Skeletal muscle satellite cell (primary cell): ENCODE results near the gene CD27.
"Not testable (repeated sequence)": the region's sequence is repeated elsewhere in the genome, so short reads cannot be mapped to it uniquely, and the experiment has no call there.

Source experiments
- H3K27me3 ChIP-seq: 2 replicates; pipeline ENCODE4 v1.7.0; 2013; ENCODE audit warnings: low read length; ENCODE audit not compliant: control insufficient read depth, insufficient read depth
- H3K36me3 ChIP-seq: 2 replicates; pipeline ENCODE4 v1.7.0; 2013; ENCODE audit warnings: mild to moderate bottlenecking, control low read depth, low read length; ENCODE audit not compliant: insufficient read depth
- H3K4me1 ChIP-seq: 2 replicates; pipeline ENCODE4 v1.7.0; 2013; ENCODE audit warnings: low read length; ENCODE audit not compliant: control insufficient read depth, insufficient read depth
- H3K4me2 ChIP-seq: 2 replicates; pipeline ENCODE4 v1.7.0; 2013; ENCODE audit warnings: mild to moderate bottlenecking, low read length
- H3K4me3 ChIP-seq: 2 replicates; pipeline ENCODE4 v1.7.0; 2013; ENCODE audit warnings: low read length
- H3K9ac ChIP-seq: 2 replicates; pipeline ENCODE4 v1.7.0; 2013; ENCODE audit warnings: mild to moderate bottlenecking, low read depth, low read length, moderate library complexity
- H3K9me3 ChIP-seq: replicated peaks from 2 replicates; pipeline ENCODE4 v1.7.0; 2013; ENCODE audit warnings: mild to moderate bottlenecking, control low read depth, low read length

Gene CD27

DNA sequence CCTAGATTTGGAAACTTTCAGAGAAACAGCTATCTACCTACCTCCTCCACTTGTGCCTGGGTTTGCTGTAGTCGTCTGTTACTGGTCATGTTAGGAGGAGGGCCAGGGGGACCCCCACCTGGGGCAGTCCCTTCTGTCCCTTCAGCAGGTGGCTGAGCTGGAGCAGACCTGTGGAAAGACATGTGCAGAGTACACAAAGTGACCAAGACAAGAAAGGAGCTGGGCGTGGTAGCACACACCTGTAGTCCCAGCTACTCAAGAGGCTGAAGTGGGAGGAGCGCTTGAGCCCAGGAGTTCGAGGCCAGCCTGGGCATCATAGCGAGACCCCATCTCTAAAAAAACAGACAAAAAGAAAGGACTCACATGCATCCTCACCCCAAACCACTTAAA lies 21.4 kb downstream of the CD27 start:
- peaks cover 24% of the 10 kb centered on the region for H3K4me1 ChIP-seq
- H3K4me3 ChIP-seq, result no peak overlapping the region
- no peaks in the 10 kb centered on the region for H3K9me3 ChIP-seq
- no peaks in the 10 kb centered on the region for H3K27me3 ChIP-seq
- peaks cover 49% of the 10 kb centered on the region for H3K36me3 ChIP-seq
- H3K9ac ChIP-seq, result no peak overlapping the region
- no peak overlapping the region for H3K4me2 ChIP-seq

- H3K4me1 ChIP-seq, result peaks cover 26% of the 10 kb centered on the region
Measured at GRCh38 chr12:6466751-6467150, 22.0 kb downstream of the CD27 start.

DNA sequence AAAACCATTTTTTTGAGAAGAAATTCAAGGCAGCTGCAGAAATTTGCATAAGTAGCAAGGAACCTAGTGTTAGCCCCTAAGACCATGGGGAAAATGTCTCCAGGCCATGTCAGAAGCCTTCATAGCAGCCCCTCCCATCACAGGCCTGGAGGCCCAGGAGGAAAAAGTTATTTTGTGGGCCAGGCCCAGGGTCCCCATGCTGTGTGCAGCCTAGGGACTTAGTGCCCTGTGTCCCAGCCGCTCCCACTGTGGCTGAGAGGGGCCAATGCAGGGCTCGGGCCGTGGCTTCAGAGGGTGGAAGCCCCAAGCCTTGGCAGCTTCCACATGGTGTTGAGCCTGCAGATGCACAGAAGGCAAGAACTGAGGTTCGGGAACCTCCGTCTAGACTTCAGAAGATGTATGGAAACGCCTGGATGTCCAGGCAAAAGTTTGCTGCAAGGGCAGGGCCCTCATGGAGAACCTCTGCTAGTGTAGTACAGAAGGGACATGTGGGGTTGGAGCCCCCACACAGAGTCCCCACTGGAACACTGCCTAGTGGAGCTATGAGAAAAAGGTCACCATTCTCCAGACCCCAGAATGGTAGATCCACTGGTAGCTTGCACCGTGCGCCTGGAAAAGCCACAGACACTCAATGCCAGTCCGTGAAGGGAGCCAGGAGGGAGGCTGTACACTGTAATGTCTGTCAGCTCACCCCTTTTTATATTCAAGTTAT lies 23.0 kb downstream of the CD27 start:
- Histone ChIP-seq H3K4me2 (peak overlapping the region; percentile 83), H3K36me3 (peaks cover 35% of the 10 kb centered on the region), H3K4me1 (peaks cover 26% of the 10 kb centered on the region)
- H3K9ac ChIP-seq, H3K9me3 ChIP-seq, H3K27me3 ChIP-seq, H3K4me3 ChIP-seq: not testable (repeated sequence)

More at GRCh38 chr12:6466751-6467150, 22.0 kb downstream of the CD27 start:
- H3K9me3 ChIP-seq, H3K4me3 ChIP-seq, H3K9ac ChIP-seq, H3K27me3 ChIP-seq, H3K4me2 ChIP-seq: not testable (repeated sequence)
- peaks cover 44% of the 10 kb centered on the region for H3K36me3 ChIP-seq

DNA sequence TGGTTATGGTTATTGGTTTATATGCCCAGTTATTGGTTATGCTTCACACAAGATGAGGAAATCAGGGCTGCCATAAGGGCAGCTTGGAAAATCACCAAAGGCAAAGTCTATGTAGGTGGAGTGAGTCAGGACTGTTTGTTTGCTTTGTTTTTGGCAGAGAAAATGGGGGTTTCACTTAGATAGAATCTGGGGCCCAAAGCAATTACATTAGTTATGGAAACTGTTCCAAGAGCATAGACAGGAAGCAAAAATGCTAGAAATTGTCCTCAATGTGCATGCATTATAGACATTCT lies 23.5 kb downstream of the CD27 start:
- Histone ChIP-seq H3K4me2 (peak overlapping the region; percentile 83), H3K36me3 (peaks cover 30% of the 10 kb centered on the region), H3K9me3 (no peaks in the 10 kb centered on the region), H3K4me3 (peak overlapping the region; percentile 0), H3K27me3 (no peaks in the 10 kb centered on the region), H3K4me1 (peaks cover 26% of the 10 kb centered on the region), H3K9ac (no peak overlapping the region)

DNA sequence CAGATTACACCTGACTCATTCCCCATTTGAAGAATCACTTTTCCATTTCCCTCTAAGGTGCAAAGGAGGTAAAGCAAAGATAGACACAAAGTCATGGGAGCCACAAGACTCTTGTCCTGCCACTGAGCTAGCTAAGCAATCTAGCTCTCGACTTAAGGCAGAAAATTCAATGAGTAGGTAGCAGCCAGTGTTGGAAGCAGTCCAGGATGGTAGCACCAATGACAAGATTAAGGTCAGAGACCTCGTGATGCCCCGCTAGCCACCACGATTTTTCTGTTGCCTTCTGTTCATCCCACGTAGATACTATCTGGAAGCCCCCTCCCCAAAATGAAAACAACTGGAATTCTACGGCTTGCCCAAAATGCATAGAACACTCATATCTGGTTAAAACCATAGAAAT lies 24.3 kb downstream of the CD27 start:
- peaks cover 26% of the 10 kb centered on the region for H3K4me1 ChIP-seq
- peak overlapping the region; percentile 95 for H3K4me3 ChIP-seq
- no peaks in the 10 kb centered on the region for H3K27me3 ChIP-seq
- H3K9ac ChIP-seq, result no peak overlapping the region
- H3K36me3 ChIP-seq, result peaks cover 21% of the 10 kb centered on the region
- H3K9me3 ChIP-seq, result no peaks in the 10 kb centered on the region
- peak overlapping the region; percentile 83 for H3K4me2 ChIP-seq

DNA sequence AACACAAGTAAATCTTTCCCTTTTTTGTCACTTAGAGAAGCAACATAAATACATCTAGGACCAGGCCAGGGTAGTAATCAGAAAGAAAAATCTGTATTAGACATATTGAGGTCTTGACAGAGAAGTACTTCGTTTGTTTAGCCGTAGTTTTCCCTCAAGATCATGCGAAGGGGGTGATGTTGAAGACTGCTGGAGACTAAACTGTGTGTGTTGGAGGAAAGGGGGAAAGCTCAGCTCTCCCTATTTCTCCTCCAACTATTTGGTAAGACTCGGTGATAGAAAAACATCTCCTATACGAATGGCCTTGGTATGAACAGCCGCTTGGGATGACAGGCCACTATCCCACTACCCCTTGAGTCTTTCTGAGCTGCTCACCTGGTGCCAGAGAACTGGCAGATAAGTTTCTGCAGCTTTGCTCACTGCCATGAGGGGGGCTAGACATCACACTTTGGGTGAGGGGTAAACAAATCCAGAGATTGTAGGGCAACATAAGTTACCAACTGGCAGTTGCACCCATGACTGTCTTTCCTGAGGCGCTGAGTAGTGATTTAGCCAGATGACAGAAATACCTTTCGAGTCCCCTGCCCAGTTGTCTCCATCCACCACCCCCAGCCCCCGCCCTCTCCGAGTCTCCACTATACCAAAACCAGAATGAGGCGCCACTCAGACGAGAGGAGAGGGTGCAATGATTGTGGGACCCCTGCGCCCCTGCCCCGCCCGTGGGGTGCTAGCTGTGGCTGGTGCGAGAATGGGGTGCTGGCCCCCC lies 25.0 kb downstream of the CD27 start:
- Histone ChIP-seq H3K27me3 (peaks cover 4% of the 10 kb centered on the region), H3K9ac (peak overlapping the region; percentile 84), H3K9me3 (no peaks in the 10 kb centered on the region), H3K4me2 (peak overlapping the region; percentile 83), H3K36me3 (peaks cover 14% of the 10 kb centered on the region), H3K4me1 (peaks cover 26% of the 10 kb centered on the region), H3K4me3 (peak overlapping the region; percentile 95)

DNA sequence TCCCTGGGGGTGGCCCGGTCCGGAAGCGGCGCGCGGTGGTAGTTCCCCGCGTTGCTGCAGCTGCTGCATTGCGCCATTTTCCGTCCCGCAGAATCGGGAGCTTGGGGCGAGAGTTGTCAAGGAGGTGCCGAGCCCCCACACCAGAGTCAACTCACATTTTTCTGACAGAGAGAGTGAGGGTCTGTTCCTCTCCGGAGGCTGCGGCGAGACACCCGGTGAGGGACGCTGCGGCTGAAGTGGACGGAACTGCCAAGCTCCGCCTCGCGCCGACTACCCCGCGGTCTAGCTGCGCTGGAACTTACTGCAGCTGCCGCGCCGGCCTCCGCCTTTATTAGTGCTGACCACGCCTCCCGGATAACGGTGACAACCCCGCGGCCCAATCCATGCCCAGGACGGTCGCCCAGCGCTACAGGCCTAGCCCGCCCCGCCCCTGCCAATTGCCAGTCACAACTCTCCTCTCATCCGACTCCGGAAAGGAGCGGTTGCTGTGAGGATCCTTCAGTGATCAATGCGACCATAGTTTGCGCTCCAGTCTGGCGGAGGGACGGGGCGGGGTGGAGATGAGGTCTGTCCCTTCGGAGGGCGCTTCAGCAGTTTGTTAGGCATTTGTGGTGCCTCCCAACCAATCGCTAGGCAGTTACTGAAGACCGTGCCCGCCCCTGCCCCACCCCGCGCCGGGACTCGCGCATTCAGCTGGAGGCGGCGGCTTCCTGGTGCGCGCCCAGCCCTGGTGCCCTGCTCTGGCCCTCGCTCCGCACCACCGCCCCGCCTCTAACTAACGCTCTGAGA lies 25.8 kb downstream of the CD27 start, which contains the start of gene VAMP1:
TSS of gene VAMP1 (minus strand) at position 303 of the 789 bp plus-strand sequence. CDS start at position 157, 146 bp downstream.
- Histone ChIP-seq H3K4me2 (peak within 1 kb of the TSS; percentile 83), H3K4me3 (peak within 1 kb of the TSS; percentile 95), H3K27me3 (peaks cover 4% of the 10 kb centered on the region), H3K9me3 (no peaks in the 10 kb centered on the region), H3K36me3 (peaks cover 11% of the 10 kb centered on the region), H3K9ac (peak within 1 kb of the TSS; percentile 84), H3K4me1 (peaks cover 26% of the 10 kb centered on the region)

- Histone ChIP-seq H3K36me3 (no peaks in the 10 kb centered on the region), H3K4me2 (no peak overlapping the region), H3K9ac (no peak overlapping the region), H3K4me3 (no peak overlapping the region), H3K4me1 (peaks cover 26% of the 10 kb centered on the region), H3K27me3 (peaks cover 4% of the 10 kb centered on the region), H3K9me3 (no peaks in the 10 kb centered on the region)
Measured at GRCh38 chr12:6471989-6472360, 27.2 kb downstream of the CD27 start.

DNA sequence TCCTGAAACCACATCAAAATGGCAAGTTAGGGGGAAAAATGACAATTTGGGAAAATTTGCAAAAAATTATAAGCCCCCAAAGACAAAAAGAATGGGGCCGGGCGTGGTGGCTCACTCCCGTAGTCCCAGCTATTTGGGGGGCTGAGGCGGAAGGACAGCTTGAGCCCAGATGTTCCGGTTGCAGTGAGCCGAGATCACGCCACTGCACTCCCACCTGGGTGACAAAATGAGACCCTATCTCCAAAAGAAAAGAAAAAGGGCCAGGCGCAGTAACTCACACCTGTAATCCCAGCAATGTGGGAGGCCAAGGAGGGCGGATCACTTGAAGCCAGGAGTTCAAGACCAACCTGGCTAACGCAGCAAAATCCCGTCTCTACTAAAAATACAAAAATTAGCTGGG lies 27.7 kb downstream of the CD27 start:
- peaks cover 26% of the 10 kb centered on the region for H3K4me1 ChIP-seq
- H3K4me3 ChIP-seq, result no peak overlapping the region
- H3K9ac ChIP-seq, result no peak overlapping the region

GRCh38 chr12:6475233-6475975 lies 30.6 kb downstream of the CD27 start:
- H3K9ac ChIP-seq, H3K4me3 ChIP-seq, H3K36me3 ChIP-seq, H3K4me2 ChIP-seq, H3K9me3 ChIP-seq, H3K4me1 ChIP-seq: not testable (repeated sequence)
- peaks cover 19% of the 10 kb centered on the region for H3K27me3 ChIP-seq

More for the DNA sequence above, 27.7 kb downstream of the CD27 start:
- no peaks in the 10 kb centered on the region for H3K9me3 ChIP-seq
- no peaks in the 10 kb centered on the region for H3K36me3 ChIP-seq
- no peak overlapping the region for H3K4me2 ChIP-seq
- peaks cover 4% of the 10 kb centered on the region for H3K27me3 ChIP-seq

DNA sequence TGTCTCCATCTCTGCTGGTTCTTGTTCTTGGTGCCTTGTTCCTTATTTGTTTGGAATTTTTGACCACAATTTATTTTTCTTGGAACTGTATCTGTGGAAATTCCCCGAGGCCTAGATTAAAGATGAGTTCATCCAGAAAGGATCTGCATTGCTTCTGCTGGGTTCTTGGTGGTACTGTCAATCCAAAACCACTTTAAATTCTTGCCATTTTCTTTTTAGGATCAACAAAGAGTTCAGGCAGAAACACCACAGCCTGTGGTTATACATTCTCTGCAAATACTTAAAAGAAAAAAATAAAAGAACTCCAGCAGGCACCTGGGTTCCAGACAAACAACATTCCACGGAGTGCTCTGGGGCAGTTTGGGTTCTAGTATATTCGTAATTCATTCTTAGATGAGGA lies 31.7 kb downstream of the CD27 start:
- H3K4me3 ChIP-seq, result no peak overlapping the region
- peaks cover 19% of the 10 kb centered on the region for H3K27me3 ChIP-seq
- H3K4me1 ChIP-seq, result no peaks in the 10 kb centered on the region
- no peak overlapping the region for H3K9ac ChIP-seq
- H3K9me3 ChIP-seq, result no peaks in the 10 kb centered on the region
- no peaks in the 10 kb centered on the region for H3K36me3 ChIP-seq
- no peak overlapping the region for H3K4me2 ChIP-seq
